ENCODE measurements around the gene OSBPL6. TPM values are rescaled to one million over a fixed set of nuclear protein-coding genes. Genes with fewer than 3 reads are reported as not detected.

OSBPL6 gene
- total RNA-seq, 1 experiment from 2014 or later: 2.1 TPM

DNA sequence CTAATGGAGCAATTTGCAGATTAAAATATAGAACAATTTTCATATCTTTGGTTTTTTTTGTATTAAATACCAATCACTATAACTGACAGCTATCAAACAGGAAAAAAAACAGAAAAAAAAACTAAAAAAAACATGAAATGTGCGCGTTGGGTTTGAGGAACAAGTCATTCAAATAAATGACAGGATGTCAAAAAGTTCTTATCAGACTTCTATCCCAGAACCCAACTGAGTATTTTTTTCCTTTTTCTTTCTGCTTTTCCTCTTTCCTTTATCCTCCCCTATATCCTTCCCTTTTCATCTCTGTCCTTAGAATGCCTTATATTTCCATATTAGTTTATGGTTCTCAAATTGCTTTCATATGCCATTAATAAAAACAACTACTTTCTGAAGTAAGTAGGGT, 242.3 kb downstream of the OSBPL6 start:
- BruUV-seq (replicated peaks): no TSS peak
- Histone ChIP-seq H3K4me1 (ENCODE audit: control insufficient read depth, insufficient read depth, low read length) (peaks cover 6% of the 10 kb centered on the region; the same call in 1 of the 2 replicates), H3K27me3 (ENCODE audit: control insufficient read depth, insufficient read depth, low read length) (no peaks in the 10 kb centered on the region), H3K27ac (ENCODE audit: low read length) (no peak overlapping the region), H3K9me3 (ENCODE audit: control insufficient read depth, insufficient read depth, low read depth, low read length) (no peaks in the 10 kb centered on the region), H3K4me3 (ENCODE audit: low read depth in 2 of 2, low read length in 2 of 2) (no peak overlapping the region), H3K36me3 (ENCODE audit: control insufficient read depth, insufficient read depth, low read length) (peaks cover 49% of the 10 kb centered on the region)
- in situ Hi-C loops (cut with HindIII; ENCODE audit: low pct_unique_long_range_greater_than_20kb, low sequenced_read_pairs) (no loop called here), intact Hi-C loops (cut with micrococcal nuclease; ENCODE audit: unreplicated experiment) (no loop called here)
- CTCF ChIA-PET: no interaction called here
- TF ChIP-seq TCF7L2 (IDR thresholded peaks at IDR 0.05; ENCODE audit: low read depth, low read length) (no peak), SIN3A (IDR thresholded peaks at IDR 0.05; ENCODE audit: borderline replicate concordance, insufficient read depth, low read depth, low read length) (no peak), POLR2AphosphoS5 (IDR thresholded peaks at IDR 0.05; ENCODE audit: low read depth, low read length) (no peak)
- TF ChIP-seq, protein P1, sequence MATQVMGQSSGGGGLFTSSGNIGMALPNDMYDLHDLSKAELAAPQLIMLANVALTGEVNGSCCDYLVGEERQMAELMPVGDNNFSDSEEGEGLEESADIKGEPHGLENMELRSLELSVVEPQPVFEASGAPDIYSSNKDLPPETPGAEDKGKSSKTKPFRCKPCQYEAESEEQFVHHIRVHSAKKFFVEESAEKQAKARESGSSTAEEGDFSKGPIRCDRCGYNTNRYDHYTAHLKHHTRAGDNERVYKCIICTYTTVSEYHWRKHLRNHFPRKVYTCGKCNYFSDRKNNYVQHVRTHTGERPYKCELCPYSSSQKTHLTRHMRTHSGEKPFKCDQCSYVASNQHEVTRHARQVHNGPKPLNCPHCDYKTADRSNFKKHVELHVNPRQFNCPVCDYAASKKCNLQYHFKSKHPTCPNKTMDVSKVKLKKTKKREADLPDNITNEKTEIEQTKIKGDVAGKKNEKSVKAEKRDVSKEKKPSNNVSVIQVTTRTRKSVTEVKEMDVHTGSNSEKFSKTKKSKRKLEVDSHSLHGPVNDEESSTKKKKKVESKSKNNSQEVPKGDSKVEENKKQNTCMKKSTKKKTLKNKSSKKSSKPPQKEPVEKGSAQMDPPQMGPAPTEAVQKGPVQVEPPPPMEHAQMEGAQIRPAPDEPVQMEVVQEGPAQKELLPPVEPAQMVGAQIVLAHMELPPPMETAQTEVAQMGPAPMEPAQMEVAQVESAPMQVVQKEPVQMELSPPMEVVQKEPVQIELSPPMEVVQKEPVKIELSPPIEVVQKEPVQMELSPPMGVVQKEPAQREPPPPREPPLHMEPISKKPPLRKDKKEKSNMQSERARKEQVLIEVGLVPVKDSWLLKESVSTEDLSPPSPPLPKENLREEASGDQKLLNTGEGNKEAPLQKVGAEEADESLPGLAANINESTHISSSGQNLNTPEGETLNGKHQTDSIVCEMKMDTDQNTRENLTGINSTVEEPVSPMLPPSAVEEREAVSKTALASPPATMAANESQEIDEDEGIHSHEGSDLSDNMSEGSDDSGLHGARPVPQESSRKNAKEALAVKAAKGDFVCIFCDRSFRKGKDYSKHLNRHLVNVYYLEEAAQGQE (IDR thresholded peaks at IDR 0.05; ENCODE audit: insufficient read depth in 1 of 2, low read depth in 2 of 2, low read length in 1 of 2): no peak
- TF ChIP-seq, protein P2, sequence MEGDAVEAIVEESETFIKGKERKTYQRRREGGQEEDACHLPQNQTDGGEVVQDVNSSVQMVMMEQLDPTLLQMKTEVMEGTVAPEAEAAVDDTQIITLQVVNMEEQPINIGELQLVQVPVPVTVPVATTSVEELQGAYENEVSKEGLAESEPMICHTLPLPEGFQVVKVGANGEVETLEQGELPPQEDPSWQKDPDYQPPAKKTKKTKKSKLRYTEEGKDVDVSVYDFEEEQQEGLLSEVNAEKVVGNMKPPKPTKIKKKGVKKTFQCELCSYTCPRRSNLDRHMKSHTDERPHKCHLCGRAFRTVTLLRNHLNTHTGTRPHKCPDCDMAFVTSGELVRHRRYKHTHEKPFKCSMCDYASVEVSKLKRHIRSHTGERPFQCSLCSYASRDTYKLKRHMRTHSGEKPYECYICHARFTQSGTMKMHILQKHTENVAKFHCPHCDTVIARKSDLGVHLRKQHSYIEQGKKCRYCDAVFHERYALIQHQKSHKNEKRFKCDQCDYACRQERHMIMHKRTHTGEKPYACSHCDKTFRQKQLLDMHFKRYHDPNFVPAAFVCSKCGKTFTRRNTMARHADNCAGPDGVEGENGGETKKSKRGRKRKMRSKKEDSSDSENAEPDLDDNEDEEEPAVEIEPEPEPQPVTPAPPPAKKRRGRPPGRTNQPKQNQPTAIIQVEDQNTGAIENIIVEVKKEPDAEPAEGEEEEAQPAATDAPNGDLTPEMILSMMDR (IDR thresholded peaks at IDR 0.05): no peak
- DNase-seq (ENCODE audit: low read depth, low spot score) (no peak), ATAC-seq (no peak)
- POLR2A ChIA-PET: no interaction called here

DNA sequence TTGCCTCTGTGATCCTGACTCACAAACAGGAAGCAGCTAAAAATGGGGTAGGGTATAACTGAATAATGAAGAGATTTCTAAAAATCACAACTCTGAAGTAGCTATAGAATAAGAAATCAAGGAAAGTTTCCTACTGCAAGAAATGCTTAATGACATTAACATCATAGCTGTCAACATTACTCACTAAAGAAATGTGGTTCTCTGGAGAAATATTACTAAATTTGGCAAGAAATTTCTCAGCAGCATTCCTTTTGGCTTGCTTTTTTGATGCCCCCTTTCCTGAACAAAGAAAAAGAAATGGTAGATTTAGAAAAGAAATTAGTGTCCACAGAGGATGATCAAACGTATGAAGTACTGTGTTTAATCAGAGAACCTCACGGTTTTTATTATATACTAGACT, 247.1 kb downstream of the OSBPL6 start:
- H3K36me3 ChIP-seq (ENCODE audit: control insufficient read depth, insufficient read depth, low read length): peaks cover 54% of the 10 kb centered on the region
- no TSS peak for BruUV-seq (replicated peaks)
- no peak for ATAC-seq

More for the DNA sequence above, 247.1 kb downstream of the OSBPL6 start:
- intact Hi-C loops (cut with micrococcal nuclease; ENCODE audit: unreplicated experiment): no loop called here
- no peaks in the 10 kb centered on the region for H3K27me3 ChIP-seq (ENCODE audit: control insufficient read depth, insufficient read depth, low read length)
- in situ Hi-C loops (cut with HindIII; ENCODE audit: low pct_unique_long_range_greater_than_20kb, low sequenced_read_pairs): no loop called here
- ChIA-PET POLR2A (interaction anchor here (0.5 kb wide), 1 partner anchor 23 kb away, joined by 4 read pairs; no protein-coding TSS in a partner anchor), CTCF (interaction anchor here (0.6 kb wide), 1 partner anchor 83 kb away, joined by 3 read pairs; no protein-coding TSS in a partner anchor)
- TF ChIP-seq POLR2AphosphoS5 (IDR thresholded peaks at IDR 0.05; ENCODE audit: low read depth, low read length): no peak
- TF ChIP-seq, protein P2 (IDR thresholded peaks at IDR 0.05): no peak
- TF ChIP-seq SIN3A (IDR thresholded peaks at IDR 0.05; ENCODE audit: borderline replicate concordance, insufficient read depth, low read depth, low read length): no peak
- TF ChIP-seq TCF7L2 (IDR thresholded peaks at IDR 0.05; ENCODE audit: low read depth, low read length): no peak
- TF ChIP-seq, protein P1 (IDR thresholded peaks at IDR 0.05; ENCODE audit: insufficient read depth in 1 of 2, low read depth in 2 of 2, low read length in 1 of 2): no peak
- no peak overlapping the region for H3K27ac ChIP-seq (ENCODE audit: low read length)
- H3K4me3 ChIP-seq (ENCODE audit: low read depth in 2 of 2, low read length in 2 of 2): no peak overlapping the region
- peaks cover 6% of the 10 kb centered on the region; the same call in 1 of the 2 replicates for H3K4me1 ChIP-seq (ENCODE audit: control insufficient read depth, insufficient read depth, low read length)
- DNase-seq (ENCODE audit: low read depth, low spot score): no peak
- H3K9me3 ChIP-seq (ENCODE audit: control insufficient read depth, insufficient read depth, low read depth, low read length): no peaks in the 10 kb centered on the region

Measured in Panc1 (cell line).